Endodermal cell (in vitro differentiated cells): Measurements from ENCODE around the gene LRP1. TPM values are rescaled to one million over a fixed set of nuclear protein-coding genes. Genes with fewer than 3 reads are reported as not detected.

Source experiments
- DNase-seq: peaks from one replicate; pipeline ENCODE4 v3.0.0-alpha.2; 2017
- H3K27ac ChIP-seq: 2 replicates; pipeline ENCODE4 v1.5.1; 2013; ENCODE audit warnings: mild to moderate bottlenecking, low read depth, low read length, moderate library complexity
- H3K27me3 ChIP-seq: 2 replicates; pipeline ENCODE4 v1.6.1; 2013; ENCODE audit warnings: mild to moderate bottlenecking, low read length, moderate library complexity; ENCODE audit not compliant: insufficient read depth, control insufficient read depth, poor library complexity, severe bottlenecking
- H3K36me3 ChIP-seq: 2 replicates; pipeline ENCODE4 v1.7.0; 2013; ENCODE audit warnings: mild to moderate bottlenecking, low read length, moderate library complexity; ENCODE audit not compliant: control insufficient read depth, insufficient read depth
- H3K4me1 ChIP-seq: one replicate; pipeline ENCODE4 v1.7.0; 2013; ENCODE audit warnings: low read length; ENCODE audit not compliant: control insufficient read depth, insufficient read depth
- H3K4me3 ChIP-seq: 2 replicates; pipeline ENCODE4 v1.5.1; 2013; ENCODE audit warnings: mild to moderate bottlenecking, low read length, moderate library complexity
- H3K9ac ChIP-seq: 2 replicates; pipeline ENCODE4 v1.6.1; 2013; ENCODE audit warnings: mild to moderate bottlenecking, low read length, moderate library complexity; ENCODE audit not compliant: poor library complexity, severe bottlenecking; ENCODE audit errors: extremely low read depth
- H3K9me3 ChIP-seq: 2 replicates; pipeline ENCODE4 v1.6.1; 2013; ENCODE audit warnings: mild to moderate bottlenecking, low read length, moderate library complexity; ENCODE audit not compliant: control insufficient read depth
- H3K27ac Mint-ChIP-seq: 2 replicates; pipeline ENCODE4 v1.8.0; 2020; ENCODE audit warnings: mixed read lengths
- H3K27me3 Mint-ChIP-seq: 2 replicates; pipeline ENCODE4 v1.8.0; 2021; ENCODE audit warnings: mild to moderate bottlenecking, mixed read lengths; ENCODE audit not compliant: insufficient read depth
- H3K36me3 Mint-ChIP-seq: 2 replicates; pipeline ENCODE4 v1.8.0; 2020; ENCODE audit warnings: low read depth, mixed read lengths
- H3K4me1 Mint-ChIP-seq: 2 replicates; pipeline ENCODE4 v1.8.0; 2020; ENCODE audit warnings: mixed read lengths
- H3K4me3 Mint-ChIP-seq: 2 replicates; pipeline ENCODE4 v1.8.0; 2020; ENCODE audit warnings: mild to moderate bottlenecking, moderate library complexity, mixed read lengths
- H3K9me3 Mint-ChIP-seq: 2 replicates; pipeline ENCODE4 v1.8.0; 2020; ENCODE audit warnings: mild to moderate bottlenecking, mixed read lengths
- WGBS, 2 experiments: methylation state at CpG; one replicate each; pipeline versions ENCODE4 v1.1.5 to v1.1.7; 2013; ENCODE audit warnings: missing lambda C conversion rate in 2 of 2, mixed read lengths in 1 of 2; ENCODE audit not compliant: insufficient coverage in 1 of 2, insufficient read length in 1 of 2; 5-methylcytosine and 5-hydroxymethylcytosine counted together
- total RNA-seq, 2 donors: library from RNA; stranded (reverse); fragmentation: NEBNext Ultra II Directional in 1 of 2; extraction: Animal tissue kit (Norgen Biotek cat#: 25700) in 1 of 2; gene quantifications; 2 replicates in 1 of 2; 3 replicates in 1 of 2; pipeline ENCODE4 v1.2.1, GENCODE V29; 2021
- TF ChIP-seq, protein P1 (sequence below): fragments of 200-600 bp; sonication (generic); conservative IDR thresholded peaks from 2 replicates; pipeline ENCODE4 v1.5.0; 2021; ENCODE audit warnings: antibody characterized with exemption, mild to moderate bottlenecking

LRP1 gene
- total RNA-seq, 2 donors from 2014 or later, result 74.5 to 87.7 TPM

DNA sequence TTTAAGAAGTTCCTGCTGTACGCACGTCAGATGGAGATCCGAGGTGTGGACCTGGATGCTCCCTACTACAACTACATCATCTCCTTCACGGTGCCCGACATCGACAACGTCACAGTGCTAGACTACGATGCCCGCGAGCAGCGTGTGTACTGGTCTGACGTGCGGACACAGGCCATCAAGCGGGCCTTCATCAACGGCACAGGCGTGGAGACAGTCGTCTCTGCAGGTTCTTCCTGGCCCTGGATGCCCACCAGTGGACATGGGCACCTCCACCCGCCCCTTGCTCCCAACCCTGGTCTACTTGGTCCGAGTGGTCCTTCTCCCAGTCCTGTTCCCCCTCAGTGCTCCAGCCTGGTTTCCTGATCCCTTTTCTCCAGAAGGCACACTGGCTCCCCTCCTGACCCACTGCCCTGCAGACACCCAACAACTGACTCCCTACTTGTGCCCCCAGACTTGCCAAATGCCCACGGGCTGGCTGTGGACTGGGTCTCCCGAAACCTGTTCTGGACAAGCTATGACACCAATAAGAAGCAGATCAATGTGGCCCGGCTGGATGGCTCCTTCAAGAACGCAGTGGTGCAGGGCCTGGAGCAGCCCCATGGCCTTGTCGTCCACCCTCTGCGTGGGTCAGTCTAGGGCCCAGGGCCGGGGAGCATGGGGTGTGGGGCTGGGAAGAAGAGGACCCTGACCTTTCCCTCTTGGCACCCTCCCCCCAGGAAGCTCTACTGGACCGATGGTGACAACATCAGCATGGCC, 51.2 kb downstream of the LRP1 start:
- TF ChIP-seq, protein P1, sequence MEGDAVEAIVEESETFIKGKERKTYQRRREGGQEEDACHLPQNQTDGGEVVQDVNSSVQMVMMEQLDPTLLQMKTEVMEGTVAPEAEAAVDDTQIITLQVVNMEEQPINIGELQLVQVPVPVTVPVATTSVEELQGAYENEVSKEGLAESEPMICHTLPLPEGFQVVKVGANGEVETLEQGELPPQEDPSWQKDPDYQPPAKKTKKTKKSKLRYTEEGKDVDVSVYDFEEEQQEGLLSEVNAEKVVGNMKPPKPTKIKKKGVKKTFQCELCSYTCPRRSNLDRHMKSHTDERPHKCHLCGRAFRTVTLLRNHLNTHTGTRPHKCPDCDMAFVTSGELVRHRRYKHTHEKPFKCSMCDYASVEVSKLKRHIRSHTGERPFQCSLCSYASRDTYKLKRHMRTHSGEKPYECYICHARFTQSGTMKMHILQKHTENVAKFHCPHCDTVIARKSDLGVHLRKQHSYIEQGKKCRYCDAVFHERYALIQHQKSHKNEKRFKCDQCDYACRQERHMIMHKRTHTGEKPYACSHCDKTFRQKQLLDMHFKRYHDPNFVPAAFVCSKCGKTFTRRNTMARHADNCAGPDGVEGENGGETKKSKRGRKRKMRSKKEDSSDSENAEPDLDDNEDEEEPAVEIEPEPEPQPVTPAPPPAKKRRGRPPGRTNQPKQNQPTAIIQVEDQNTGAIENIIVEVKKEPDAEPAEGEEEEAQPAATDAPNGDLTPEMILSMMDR, result no peak
- H3K9me3 ChIP-seq, result no peaks in the 10 kb centered on the region
- H3K9ac ChIP-seq, result no peak overlapping the region
- H3K36me3 Mint-ChIP-seq, result peaks cover 56% of the 10 kb centered on the region
- 94 to 99% methylated on average over 19 to 27 of the region's 27 CpGs for WGBS, 2 experiments
- H3K4me1 ChIP-seq, result no peaks in the 10 kb centered on the region
- no peaks in the 10 kb centered on the region for H3K27me3 Mint-ChIP-seq
- H3K27ac Mint-ChIP-seq, result no peak overlapping the region
- peaks cover 3% of the 10 kb centered on the region for H3K4me1 Mint-ChIP-seq
- no peaks in the 10 kb centered on the region for H3K27me3 ChIP-seq
- H3K36me3 ChIP-seq, result peaks cover 49% of the 10 kb centered on the region
- H3K4me3 ChIP-seq, result no peak overlapping the region
- no peaks in the 10 kb centered on the region for H3K9me3 Mint-ChIP-seq
- no peak overlapping the region for H3K27ac ChIP-seq
- no peak overlapping the region for H3K4me3 Mint-ChIP-seq
- no peak for DNase-seq

DNA sequence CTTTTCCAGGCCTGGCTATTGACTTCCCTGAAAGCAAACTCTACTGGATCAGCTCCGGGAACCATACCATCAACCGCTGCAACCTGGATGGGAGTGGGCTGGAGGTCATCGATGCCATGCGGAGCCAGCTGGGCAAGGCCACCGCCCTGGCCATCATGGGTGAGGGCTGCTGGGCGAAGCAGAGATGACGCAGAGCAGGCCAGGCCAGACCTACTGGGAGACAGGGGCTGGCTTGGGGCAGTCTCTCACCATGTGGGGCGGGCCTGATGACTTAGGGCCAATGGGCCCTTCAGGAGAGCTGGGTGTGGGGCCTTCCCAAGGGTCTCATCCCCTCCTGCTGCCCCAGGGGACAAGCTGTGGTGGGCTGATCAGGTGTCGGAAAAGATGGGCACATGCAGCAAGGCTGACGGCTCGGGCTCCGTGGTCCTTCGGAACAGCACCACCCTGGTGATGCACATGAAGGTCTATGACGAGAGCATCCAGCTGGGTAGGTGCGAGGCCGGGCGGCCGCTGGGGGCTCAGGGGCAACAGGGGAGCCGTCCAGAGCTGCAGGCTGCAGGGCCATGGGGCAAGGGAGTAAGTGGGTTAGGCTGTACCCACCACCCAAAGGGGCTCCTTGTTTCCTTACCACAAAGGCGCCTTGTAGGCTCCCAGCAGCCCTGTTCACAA, 52.2 kb downstream of the LRP1 start:
- 94 to 98% methylated on average over 13 to 20 of the region's 20 CpGs for WGBS, 2 experiments
- no peak overlapping the region for H3K27ac ChIP-seq
- peaks cover 3% of the 10 kb centered on the region for H3K4me1 Mint-ChIP-seq
- H3K27ac Mint-ChIP-seq, result no peak overlapping the region
- no peaks in the 10 kb centered on the region for H3K9me3 ChIP-seq
- H3K9ac ChIP-seq, result no peak overlapping the region
- TF ChIP-seq, protein P1, result no peak
- H3K9me3 Mint-ChIP-seq, result no peaks in the 10 kb centered on the region
- no peak for DNase-seq
- no peaks in the 10 kb centered on the region for H3K27me3 Mint-ChIP-seq
- no peak overlapping the region for H3K4me3 Mint-ChIP-seq
- H3K36me3 ChIP-seq, result peaks cover 54% of the 10 kb centered on the region
- no peaks in the 10 kb centered on the region for H3K4me1 ChIP-seq
- no peak overlapping the region for H3K4me3 ChIP-seq
- H3K36me3 Mint-ChIP-seq, result peaks cover 60% of the 10 kb centered on the region
- no peaks in the 10 kb centered on the region for H3K27me3 ChIP-seq

GRCh38 chr12:57181072-57181471, 52.8 kb downstream of the LRP1 start:
- H3K4me3 ChIP-seq, result no peak overlapping the region
- 94 to 96% methylated on average over 7 to 9 of the region's 9 CpGs for WGBS, 2 experiments
- H3K36me3 Mint-ChIP-seq, result peaks cover 60% of the 10 kb centered on the region
- H3K27me3 Mint-ChIP-seq, result no peaks in the 10 kb centered on the region
- no peak overlapping the region for H3K9ac ChIP-seq
- H3K27ac ChIP-seq, result no peak overlapping the region
- H3K4me3 Mint-ChIP-seq, result no peak overlapping the region
- peaks cover 54% of the 10 kb centered on the region for H3K36me3 ChIP-seq
- no peaks in the 10 kb centered on the region for H3K9me3 Mint-ChIP-seq
- no peak for DNase-seq
- no peaks in the 10 kb centered on the region for H3K4me1 ChIP-seq
- H3K9me3 ChIP-seq, result no peaks in the 10 kb centered on the region
- H3K4me1 Mint-ChIP-seq, result peaks cover 3% of the 10 kb centered on the region
- no peaks in the 10 kb centered on the region for H3K27me3 ChIP-seq
- TF ChIP-seq, protein P1, result no peak
- no peak overlapping the region for H3K27ac Mint-ChIP-seq
